WI38 (cell line): ENCODE data around the gene SLC2A13.
"Not testable (repeated sequence)": the region's sequence is repeated elsewhere in the genome, so short reads cannot be mapped to it uniquely, and the experiment has no call there.

Experiments used
- H3K4me3 ChIP-seq: 2 replicates; pipeline ENCODE4 v1.5.1; 2011; ENCODE audit warnings: low read depth, mild to moderate bottlenecking, control low read depth, low read length
- TF ChIP-seq, protein P1 (sequence below): IDR thresholded peaks from 2 replicates; pipeline ENCODE4 v1.5.1; 2012; ENCODE audit warnings: low read depth, mild to moderate bottlenecking, control low read depth, low read length

SLC2A13 gene

GRCh38 chr12:39931857-39932256, 174.0 kb downstream of the SLC2A13 start:
- no peak overlapping the region for H3K4me3 ChIP-seq
- TF ChIP-seq, protein P1, sequence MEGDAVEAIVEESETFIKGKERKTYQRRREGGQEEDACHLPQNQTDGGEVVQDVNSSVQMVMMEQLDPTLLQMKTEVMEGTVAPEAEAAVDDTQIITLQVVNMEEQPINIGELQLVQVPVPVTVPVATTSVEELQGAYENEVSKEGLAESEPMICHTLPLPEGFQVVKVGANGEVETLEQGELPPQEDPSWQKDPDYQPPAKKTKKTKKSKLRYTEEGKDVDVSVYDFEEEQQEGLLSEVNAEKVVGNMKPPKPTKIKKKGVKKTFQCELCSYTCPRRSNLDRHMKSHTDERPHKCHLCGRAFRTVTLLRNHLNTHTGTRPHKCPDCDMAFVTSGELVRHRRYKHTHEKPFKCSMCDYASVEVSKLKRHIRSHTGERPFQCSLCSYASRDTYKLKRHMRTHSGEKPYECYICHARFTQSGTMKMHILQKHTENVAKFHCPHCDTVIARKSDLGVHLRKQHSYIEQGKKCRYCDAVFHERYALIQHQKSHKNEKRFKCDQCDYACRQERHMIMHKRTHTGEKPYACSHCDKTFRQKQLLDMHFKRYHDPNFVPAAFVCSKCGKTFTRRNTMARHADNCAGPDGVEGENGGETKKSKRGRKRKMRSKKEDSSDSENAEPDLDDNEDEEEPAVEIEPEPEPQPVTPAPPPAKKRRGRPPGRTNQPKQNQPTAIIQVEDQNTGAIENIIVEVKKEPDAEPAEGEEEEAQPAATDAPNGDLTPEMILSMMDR: no peak

DNA sequence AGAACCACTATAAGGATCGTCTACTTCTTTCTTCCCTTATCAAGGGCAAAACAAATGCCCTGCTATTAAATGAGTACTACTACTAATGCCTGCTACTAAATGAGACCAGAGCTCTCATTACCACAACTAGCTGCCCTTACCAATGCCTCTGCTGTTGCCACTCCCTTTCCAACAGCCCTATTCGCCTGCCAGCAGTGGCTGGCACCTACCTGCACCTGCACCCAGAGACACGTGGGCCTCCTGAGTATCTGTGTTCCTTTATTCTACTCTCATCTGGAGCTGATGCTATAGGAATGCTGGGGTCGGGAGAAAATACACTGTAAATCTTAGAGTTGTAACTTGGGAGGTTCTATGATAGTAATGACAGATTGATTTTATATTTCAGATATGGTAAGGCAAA, 174.7 kb downstream of the SLC2A13 start:
- no peak overlapping the region for H3K4me3 ChIP-seq
- TF ChIP-seq, protein P1: no peak

- TF ChIP-seq, protein P1: no peak
- no peak overlapping the region for H3K4me3 ChIP-seq
These were observed 175.8 kb downstream of the SLC2A13 start for GRCh38 chr12:39930101-39930500.

DNA sequence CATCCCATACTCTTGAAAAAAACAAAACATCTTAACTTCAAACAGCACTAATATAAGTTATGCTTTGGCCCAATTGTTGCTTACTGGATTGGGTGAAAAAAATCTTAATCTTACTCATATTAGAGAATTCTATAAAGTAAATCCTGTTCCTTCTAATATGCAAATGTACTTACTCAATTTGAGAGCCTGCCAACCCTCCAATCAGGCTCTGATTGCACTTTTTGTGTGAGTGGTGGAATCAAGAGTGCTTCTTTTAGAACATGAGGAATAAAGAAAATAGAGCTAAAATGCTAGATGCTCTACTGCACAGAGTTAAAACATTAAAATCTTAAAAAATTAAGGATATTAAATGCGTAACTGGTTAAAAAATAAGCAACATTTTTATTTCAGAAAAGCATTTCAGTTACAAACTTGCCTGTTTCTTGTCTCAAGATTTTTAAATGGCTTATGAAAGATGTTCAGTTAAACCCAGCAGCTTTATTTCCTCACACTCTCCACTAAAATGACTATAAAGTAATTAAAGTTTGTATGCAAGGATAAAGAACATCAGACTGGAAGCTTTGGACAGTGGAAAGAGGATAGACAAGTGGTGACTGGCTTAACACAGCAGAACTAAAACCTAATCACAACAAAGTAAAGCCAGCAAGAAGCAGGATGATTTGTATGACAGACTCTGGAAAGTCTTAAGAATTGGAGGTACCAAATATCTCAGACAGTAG, 177.5 kb downstream of the SLC2A13 start:
- TF ChIP-seq, protein P1: no peak

GRCh38 chr12:39923364-39923763, 182.5 kb downstream of the SLC2A13 start:
- TF ChIP-seq, protein P1: no peak
- H3K4me3 ChIP-seq: no peak overlapping the region

More for the DNA sequence above, 177.5 kb downstream of the SLC2A13 start:
- H3K4me3 ChIP-seq: no peak overlapping the region

GRCh38 chr12:39922598-39922997, 183.3 kb downstream of the SLC2A13 start:
- H3K4me3 ChIP-seq: not testable (repeated sequence)

- TF ChIP-seq, protein P1: no peak
These were observed 185.2 kb downstream of the SLC2A13 start for GRCh38 chr12:39920647-39921046.

GRCh38 chr12:39920222-39920621, 185.7 kb downstream of the SLC2A13 start:
- TF ChIP-seq, protein P1: no peak
- H3K4me3 ChIP-seq: no peak overlapping the region

More at GRCh38 chr12:39920647-39921046, 185.2 kb downstream of the SLC2A13 start:
- H3K4me3 ChIP-seq: no peak overlapping the region
